22Rv1 (cell line): ENCODE measurements around the gene KRTAP4-11.

ENCODE experiments used
- CTCF ChIP-seq: fragments of 450-650 bp; IDR thresholded peaks from 2 replicates; pipeline ENCODE4 v1.5.1; 2017; ENCODE audit warnings: mild to moderate bottlenecking
- ZFX ChIP-seq: fragments of 450-650 bp; IDR thresholded peaks from 2 replicates; pipeline ENCODE4 v1.6.1; 2017; ENCODE audit warnings: antibody characterized with exemption, borderline replicate concordance

DNA sequence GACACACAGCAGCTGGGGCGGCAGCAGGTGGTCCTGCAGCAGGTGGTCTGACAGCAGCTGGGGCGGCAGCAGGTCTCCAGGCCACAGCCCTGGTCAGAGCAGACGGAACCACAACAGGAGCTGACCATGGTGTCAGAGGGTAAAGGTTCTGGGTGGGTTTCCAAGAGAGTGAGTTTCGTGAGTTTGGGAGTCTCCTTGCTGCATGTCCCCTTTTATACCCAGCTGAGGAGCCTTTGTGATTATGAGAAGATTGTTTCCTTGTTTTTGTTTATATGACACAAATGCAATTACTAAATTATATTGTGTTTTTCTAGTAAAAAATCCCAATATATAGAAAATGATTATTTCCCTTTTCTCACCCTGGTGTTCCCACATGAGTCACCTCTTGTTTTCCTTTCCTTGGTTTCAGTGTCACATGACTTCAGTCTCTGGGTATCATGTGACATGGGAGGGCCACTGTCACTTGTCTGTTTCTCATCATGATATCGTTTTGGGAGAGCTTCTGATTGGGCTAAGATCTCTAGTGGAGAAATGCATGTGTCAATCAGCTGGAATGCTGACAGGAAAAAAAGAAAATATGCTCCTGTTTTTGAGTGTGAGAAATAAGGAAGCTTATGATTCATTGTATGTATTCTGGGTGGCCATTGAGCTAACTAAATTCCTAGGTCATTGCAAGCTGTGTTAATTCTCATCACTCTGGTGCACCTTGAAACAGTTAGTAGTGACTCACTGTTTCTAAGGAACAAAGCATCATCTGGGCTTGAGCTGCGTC, 22.4 kb upstream of the KRTAP4-11 start, which contains the start of gene KRTAP4-6:
- TF ChIP-seq CTCF (no peak), ZFX (no peak)
